Astrocyte of the cerebellum (primary cell): ENCODE measurements around the gene ARHGEF11.

Source experiments
- DNase-seq: peaks from one replicate; pipeline ENCODE4 v3.0.0-alpha.2; 2011; ENCODE audit warnings: low read depth
- H3K4me3 ChIP-seq: 2 replicates; pipeline ENCODE4 v1.5.1; 2011; ENCODE audit warnings: mild to moderate bottlenecking, low read depth, low read length, moderate library complexity
- CTCF ChIP-seq: IDR thresholded peaks from 2 replicates; pipeline ENCODE4 v1.5.1; 2012; ENCODE audit warnings: low read length, low read depth, moderate library complexity, mild to moderate bottlenecking; ENCODE audit errors: missing control alignments
- in situ Hi-C: cut with HindIII; loops from 2 replicates; pipeline ENCODE4 v1.10.0; 2017; ENCODE audit warnings: low sequenced_read_pairs

The ARHGEF11 gene

GRCh38 chr1:156956333-156956732, 89.2 kb downstream of the ARHGEF11 start:
- in situ Hi-C loops: no loop called here
- DNase-seq: no peak
- H3K4me3 ChIP-seq: no peak overlapping the region
- TF ChIP-seq CTCF: no peak

- H3K4me3 ChIP-seq: no peak overlapping the region
- in situ Hi-C loops: loop anchor here (5.0 kb wide), 1 partner anchor 79 kb away; no protein-coding TSS in a partner anchor
- no peak for TF ChIP-seq CTCF
- no peak for DNase-seq
These were observed 92.0 kb downstream of the ARHGEF11 start for GRCh38 chr1:156953571-156953970.

GRCh38 chr1:156951371-156951770, 94.2 kb downstream of the ARHGEF11 start:
- TF ChIP-seq CTCF: no peak
- DNase-seq: no peak
- no peak overlapping the region for H3K4me3 ChIP-seq
- in situ Hi-C loops: loop anchor here (5.0 kb wide), 1 partner anchor 81 kb away; no protein-coding TSS in a partner anchor

GRCh38 chr1:156949127-156949526, 96.4 kb downstream of the ARHGEF11 start:
- no peak for TF ChIP-seq CTCF
- H3K4me3 ChIP-seq: no peak overlapping the region
- DNase-seq: no peak
- in situ Hi-C loops: loop anchor here (5.0 kb wide), 1 partner anchor 62 kb away; no protein-coding TSS in a partner anchor

- H3K4me3 ChIP-seq: no peak overlapping the region
- in situ Hi-C loops: loop anchor here (5.0 kb wide), 1 partner anchor 61 kb away; no protein-coding TSS in a partner anchor
These were observed 96.8 kb downstream of the ARHGEF11 start for GRCh38 chr1:156948708-156949107.

GRCh38 chr1:156947818-156948525, 97.6 kb downstream of the ARHGEF11 start:
- in situ Hi-C loops: loop anchor here (5.0 kb wide), 1 partner anchor 61 kb away; no protein-coding TSS in a partner anchor
- no peak for TF ChIP-seq CTCF
- DNase-seq: no peak
- no peak overlapping the region for H3K4me3 ChIP-seq

More at GRCh38 chr1:156948708-156949107, 96.8 kb downstream of the ARHGEF11 start:
- no peak for DNase-seq
- peak; percentile 27 for TF ChIP-seq CTCF
